ENCODE measurements around the gene A1BG. TPM values are rescaled to one million over a fixed set of nuclear protein-coding genes. Genes with fewer than 3 reads are reported as not detected.
A peak's percentile ranks its signal among the peaks of the same experiment; 100 is the strongest.

A1BG gene
- total RNA-seq, 1 donor from 2014 or later = 21.8 TPM

- no peak for ATAC-seq (ENCODE audit: low read depth)
- Mint-ChIP-seq H3K4me3 (no peak overlapping the region), H3K9me3 (no peaks in the 10 kb centered on the region), H3K36me3 (ENCODE audit: low read depth) (peaks cover 40% of the 10 kb centered on the region), H3K27ac (no peak overlapping the region), H3K27me3 (peaks cover 6% of the 10 kb centered on the region), H3K4me1 (peaks cover 15% of the 10 kb centered on the region)
- intact Hi-C loops (cut with micrococcal nuclease) = no loop called here
- ChIA-PET CTCF (no interaction called here), POLR2A (interaction anchor here (1.3 kb wide), 1 partner anchor 9 kb away, joined by 3 read pairs; the partner anchor contains the start of gene RPS5)
- DNase-seq = no peak
- no peak for TF ChIP-seq CTCF (IDR thresholded peaks at IDR 0.05)
Observed at GRCh38 chr19:58395979-58396627, 42.8 kb upstream of the A1BG start.

- DNase-seq = no peak
- ATAC-seq (ENCODE audit: low read depth) = peak; percentile 26
- no peak within 1 kb of the TSS for H3K27ac Mint-ChIP-seq
- H3K4me1 Mint-ChIP-seq = peaks cover 15% of the 10 kb centered on the region
- peaks cover 47% of the 10 kb centered on the region for H3K36me3 Mint-ChIP-seq (ENCODE audit: low read depth)
- ChIA-PET CTCF (no interaction called here), POLR2A (interaction anchor here (1.3 kb wide), 1 partner anchor 8 kb away, joined by 3 read pairs; the partner anchor contains the start of gene RPS5)
- intact Hi-C loops (cut with micrococcal nuclease) = no loop called here
- no peaks in the 10 kb centered on the region for H3K9me3 Mint-ChIP-seq
- TF ChIP-seq CTCF (IDR thresholded peaks at IDR 0.05) = no peak
- peaks cover 4% of the 10 kb centered on the region for H3K27me3 Mint-ChIP-seq
- no peak within 1 kb of the TSS for H3K4me3 Mint-ChIP-seq
Observed at GRCh38 chr19:58395220-58395978, 42.1 kb upstream of the A1BG start, which contains the start of gene RNF225. RNF225 (plus strand) TSS chr19:58395656; CDS start chr19:58396090, 434 bp downstream.

GRCh38 chr19:58394821-58395219 lies 41.5 kb upstream of the A1BG start:
- DNase-seq = no peak
- H3K9me3 Mint-ChIP-seq = no peaks in the 10 kb centered on the region
- H3K4me3 Mint-ChIP-seq = no peak overlapping the region
- H3K27me3 Mint-ChIP-seq = peaks cover 4% of the 10 kb centered on the region
- peaks cover 15% of the 10 kb centered on the region for H3K4me1 Mint-ChIP-seq
- CTCF ChIA-PET = no interaction called here
- TF ChIP-seq CTCF (IDR thresholded peaks at IDR 0.05) = no peak
- intact Hi-C loops (cut with micrococcal nuclease) = no loop called here
- POLR2A ChIA-PET = interaction anchor here (0.7 kb wide), 1 partner anchor 180 kb away, joined by 3 read pairs; no protein-coding TSS in a partner anchor
- no peak for ATAC-seq (ENCODE audit: low read depth)
- H3K36me3 Mint-ChIP-seq (ENCODE audit: low read depth) = peaks cover 52% of the 10 kb centered on the region
- no peak overlapping the region for H3K27ac Mint-ChIP-seq

- H3K9me3 Mint-ChIP-seq = no peaks in the 10 kb centered on the region
- ChIA-PET POLR2A (no interaction called here), CTCF (no interaction called here)
- H3K4me1 Mint-ChIP-seq = peaks cover 21% of the 10 kb centered on the region
- peaks cover 4% of the 10 kb centered on the region for H3K27me3 Mint-ChIP-seq
- TF ChIP-seq CTCF (IDR thresholded peaks at IDR 0.05) = no peak
- no peak overlapping the region for H3K4me3 Mint-ChIP-seq
- peaks cover 61% of the 10 kb centered on the region for H3K36me3 Mint-ChIP-seq (ENCODE audit: low read depth)
- no peak for ATAC-seq (ENCODE audit: low read depth)
- intact Hi-C loops (cut with micrococcal nuclease) = no loop called here
- no peak overlapping the region for H3K27ac Mint-ChIP-seq
- DNase-seq = no peak
Observed at GRCh38 chr19:58393725-58394033, 40.4 kb upstream of the A1BG start.

GRCh38 chr19:58392945-58393724 lies 39.8 kb upstream of the A1BG start:
- H3K27ac Mint-ChIP-seq = no peak overlapping the region
- ATAC-seq (ENCODE audit: low read depth) (no peak), DNase-seq (no peak)
- ChIA-PET POLR2A (interaction anchor here (0.6 kb wide), 1 partner anchor 181 kb away, joined by 6 read pairs; no protein-coding TSS in a partner anchor), CTCF (no interaction called here)
- H3K4me3 Mint-ChIP-seq = no peak overlapping the region
- intact Hi-C loops (cut with micrococcal nuclease) = no loop called here
- H3K27me3 Mint-ChIP-seq = peaks cover 4% of the 10 kb centered on the region
- no peaks in the 10 kb centered on the region for H3K9me3 Mint-ChIP-seq
- H3K36me3 Mint-ChIP-seq (ENCODE audit: low read depth) = peaks cover 67% of the 10 kb centered on the region
- no peak for TF ChIP-seq CTCF (IDR thresholded peaks at IDR 0.05)
- peaks cover 26% of the 10 kb centered on the region for H3K4me1 Mint-ChIP-seq

All from activated B cell treated with CpG ODN at 0.5 μM for 24 hours (primary cell).